BJ (cell line): ENCODE results near the gene CDK12. TPM values are rescaled to one million over a fixed set of nuclear protein-coding genes. Genes with fewer than 3 reads are reported as not detected.

Experiments used
- CTCF ChIA-PET: fragments of 350-600 bp; formaldehyde crosslinking; extraction: SDS; loops from one replicate; lab custom pipeline; 2021; ENCODE audit warnings: antibody characterized with exemption, inconsistent platforms; lab: Yijun Ruan, JAX
- POLR2A ChIA-PET: fragments of 300-600 bp; sonication (Branson Sonifier 250); formaldehyde crosslinking; extraction: SDS; loops from one replicate; lab custom pipeline; 2021; ENCODE audit warnings: antibody characterized with exemption; lab: Charles Lee
- DNase-seq: peaks from one replicate; pipeline ENCODE4 v3.0.0-alpha.2; 2011; ENCODE audit warnings: low read depth
- H3K27me3 ChIP-seq: 2 replicates; pipeline ENCODE4 v1.6.0; 2011; ENCODE audit warnings: low read length; ENCODE audit not compliant: control insufficient read depth, insufficient read depth
- H3K36me3 ChIP-seq: 2 replicates; pipeline ENCODE4 v1.5.1; 2011; ENCODE audit warnings: low read length; ENCODE audit not compliant: control insufficient read depth, insufficient read depth
- H3K4me3 ChIP-seq: 2 replicates; pipeline ENCODE4 v1.5.1; 2011; ENCODE audit warnings: low read depth, mild to moderate bottlenecking, control low read depth, low read length
- CTCF ChIP-seq: IDR thresholded peaks from 2 replicates; pipeline ENCODE4 v1.5.1; 2011; ENCODE audit warnings: low read depth, mild to moderate bottlenecking, control low read depth, inconsistent platforms, low read length, moderate library complexity; ENCODE audit not compliant: insufficient read depth
- polyA plus RNA-seq: library from polyadenylated mRNA; depleted of rRNA; stranded (reverse); fragments of >200 nt; gene quantifications from 2 replicates; pipeline ENCODE4 v1.2.3, GENCODE V29; 2011

CDK12 gene
- polyA plus RNA-seq, 1 experiment: 16.6 TPM

DNA sequence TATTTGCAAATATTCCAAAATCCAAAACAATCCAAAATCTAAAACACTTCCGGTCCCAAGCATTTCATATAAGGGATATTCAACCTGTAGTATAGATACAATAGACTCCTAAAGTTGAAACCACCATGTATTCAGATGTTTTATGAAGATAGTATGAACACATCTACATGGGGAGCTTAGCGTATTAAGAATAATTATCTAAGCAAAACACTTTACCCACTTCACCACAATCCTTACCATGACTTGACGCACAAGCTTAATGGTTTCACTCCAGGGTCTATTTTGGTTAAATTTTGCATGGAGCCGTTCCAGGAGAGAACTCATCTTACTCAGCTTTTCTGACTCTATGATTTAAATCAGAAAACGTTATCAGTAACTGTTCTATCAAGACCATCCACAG, 13.7 kb upstream of the CDK12 start:
- Histone ChIP-seq H3K4me3 (no peak overlapping the region), H3K27me3 (no peaks in the 10 kb centered on the region), H3K36me3 (peaks cover 3% of the 10 kb centered on the region)
- ChIA-PET POLR2A (interaction anchor here (1.1 kb wide), 1 partner anchor 14 kb away, joined by 4 read pairs; no protein-coding TSS in a partner anchor), CTCF (no interaction called here)
- no peak for DNase-seq
- no peak for TF ChIP-seq CTCF

DNA sequence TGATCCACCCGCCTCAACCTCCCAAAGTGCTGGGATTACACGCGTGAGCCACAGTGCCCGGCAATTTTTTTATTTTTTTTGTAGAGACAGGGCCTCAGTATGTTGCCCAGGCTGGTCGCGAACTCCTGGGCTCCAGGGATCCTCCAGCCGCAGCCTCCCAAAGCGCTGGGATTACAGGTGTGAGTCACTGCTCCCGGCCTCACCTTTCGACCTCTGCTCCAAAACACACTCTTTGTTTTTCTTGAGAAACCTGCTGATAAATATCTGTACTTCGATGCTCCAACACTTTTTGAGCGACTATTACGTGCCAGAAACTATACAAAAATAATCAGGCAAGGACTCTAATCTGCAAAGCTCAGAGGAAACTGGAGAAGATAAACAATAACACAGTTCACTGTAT, 11.2 kb upstream of the CDK12 start:
- ChIA-PET POLR2A (interaction anchor here (1.5 kb wide), 1 partner anchor 11 kb away, joined by 18 read pairs; the partner anchor contains the start of gene CDK12), CTCF (no interaction called here)
- TF ChIP-seq CTCF: no peak
- Histone ChIP-seq H3K36me3 (peaks cover 1% of the 10 kb centered on the region), H3K4me3 (peak overlapping the region; percentile 96), H3K27me3 (no peaks in the 10 kb centered on the region)
- DNase-seq: no peak

DNA sequence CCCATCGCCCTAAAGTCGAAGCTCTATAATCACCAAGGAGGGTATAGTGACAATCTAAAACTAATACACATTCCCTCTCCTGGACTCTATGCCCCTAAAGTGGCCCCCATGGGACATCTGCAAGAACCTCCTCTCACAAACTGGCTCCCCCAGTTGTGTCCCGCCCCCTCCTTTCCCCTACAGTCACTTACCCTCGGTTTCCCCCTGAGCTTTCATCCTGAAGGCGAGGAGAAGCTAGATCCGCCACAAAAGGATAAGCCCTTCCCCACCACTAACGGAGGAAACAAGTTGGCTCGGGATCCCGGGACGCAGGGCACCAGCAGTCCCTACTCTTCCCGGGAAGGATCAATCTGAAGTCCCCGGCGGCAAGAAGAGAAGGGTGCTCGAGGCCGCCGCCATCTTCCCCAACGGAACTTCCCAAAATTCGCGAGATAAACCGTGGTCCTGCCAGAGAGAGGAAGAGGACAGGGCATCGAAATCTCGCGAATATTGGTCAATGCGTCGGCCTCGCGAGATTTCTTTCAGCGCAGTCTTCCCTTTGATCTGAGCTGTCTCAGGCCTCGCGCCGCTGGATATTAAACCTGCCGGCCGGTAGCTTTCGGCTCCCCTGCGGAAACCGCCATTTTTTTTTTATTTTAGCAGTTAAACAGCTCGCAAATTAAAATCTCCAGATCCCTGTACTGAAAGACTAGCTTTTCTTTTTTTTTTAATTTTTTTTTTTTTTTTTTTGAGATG, 10.3 kb upstream of the CDK12 start, which contains the start of gene MED1:
Gene MED1, minus strand, starts transcription at position 417 of the 735 bp plus-strand sequence. Its CDS starts 201 bp downstream, at position 216.
- no peak for TF ChIP-seq CTCF
- peak within 1 kb of the TSS; percentile 96 for H3K4me3 ChIP-seq
- no peaks in the 10 kb centered on the region for H3K27me3 ChIP-seq
- ChIA-PET POLR2A (interaction anchor here (1.5 kb wide), 1 partner anchor 10 kb away, joined by 18 read pairs; the partner anchor contains the start of gene CDK12), CTCF (interaction anchor here (0.6 to 1.2 kb wide), 2 partner anchors 10 to 297 kb away, joined by 3 read pairs; partner anchors contain the start of gene CDK12)
- DNase-seq: peak; percentile 91
- no peaks in the 10 kb centered on the region; the same call in none of the 2 replicates for H3K36me3 ChIP-seq

GRCh38 chr17:39455919-39456318, 5.4 kb upstream of the CDK12 start:
- H3K4me3 ChIP-seq: no peak overlapping the region
- no peaks in the 10 kb centered on the region for H3K36me3 ChIP-seq
- ChIA-PET POLR2A (no interaction called here), CTCF (no interaction called here)
- no peak for TF ChIP-seq CTCF
- H3K27me3 ChIP-seq: no peaks in the 10 kb centered on the region
- DNase-seq: no peak

DNA sequence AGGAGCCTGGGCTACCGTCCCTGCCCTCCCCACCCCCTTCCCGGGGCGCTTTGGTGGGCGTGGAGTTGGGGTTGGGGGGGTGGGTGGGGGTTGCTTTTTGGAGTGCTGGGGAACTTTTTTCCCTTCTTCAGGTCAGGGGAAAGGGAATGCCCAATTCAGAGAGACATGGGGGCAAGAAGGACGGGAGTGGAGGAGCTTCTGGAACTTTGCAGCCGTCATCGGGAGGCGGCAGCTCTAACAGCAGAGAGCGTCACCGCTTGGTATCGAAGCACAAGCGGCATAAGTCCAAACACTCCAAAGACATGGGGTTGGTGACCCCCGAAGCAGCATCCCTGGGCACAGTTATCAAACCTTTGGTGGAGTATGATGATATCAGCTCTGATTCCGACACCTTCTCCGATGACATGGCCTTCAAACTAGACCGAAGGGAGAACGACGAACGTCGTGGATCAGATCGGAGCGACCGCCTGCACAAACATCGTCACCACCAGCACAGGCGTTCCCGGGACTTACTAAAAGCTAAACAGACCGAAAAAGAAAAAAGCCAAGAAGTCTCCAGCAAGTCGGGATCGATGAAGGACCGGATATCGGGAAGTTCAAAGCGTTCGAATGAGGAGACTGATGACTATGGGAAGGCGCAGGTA, 762 bp downstream of the CDK12 start:
- no peak for TF ChIP-seq CTCF
- Histone ChIP-seq H3K27me3 (no peaks in the 10 kb centered on the region), H3K4me3 (peak overlapping the region; percentile 81), H3K36me3 (no peaks in the 10 kb centered on the region)
- ChIA-PET CTCF (interaction anchor here (0.8 to 1.8 kb wide), 5 partner anchors 17 to 218 kb away, joined by 3 to 7 read pairs (median 3); no protein-coding TSS in a partner anchor), POLR2A (interaction anchor here (0.5 to 1.8 kb wide), 3 partner anchors 11 to 434 kb away, joined by 3 to 18 read pairs (median 4); partner anchors contain the start of gene MED1)
- no peak for DNase-seq
